ENCODE results near the gene TRIM28. TPM values are rescaled to one million over a fixed set of nuclear protein-coding genes. Genes with fewer than 3 reads are reported as not detected.

TRIM28 gene
- total and polyA plus RNA-seq, 9 of the 15 experiments (the other 6 are each of a cell fraction or from before 2014, with no cell fraction given) = 12.1 to 797 (median 490) TPM

DNA sequence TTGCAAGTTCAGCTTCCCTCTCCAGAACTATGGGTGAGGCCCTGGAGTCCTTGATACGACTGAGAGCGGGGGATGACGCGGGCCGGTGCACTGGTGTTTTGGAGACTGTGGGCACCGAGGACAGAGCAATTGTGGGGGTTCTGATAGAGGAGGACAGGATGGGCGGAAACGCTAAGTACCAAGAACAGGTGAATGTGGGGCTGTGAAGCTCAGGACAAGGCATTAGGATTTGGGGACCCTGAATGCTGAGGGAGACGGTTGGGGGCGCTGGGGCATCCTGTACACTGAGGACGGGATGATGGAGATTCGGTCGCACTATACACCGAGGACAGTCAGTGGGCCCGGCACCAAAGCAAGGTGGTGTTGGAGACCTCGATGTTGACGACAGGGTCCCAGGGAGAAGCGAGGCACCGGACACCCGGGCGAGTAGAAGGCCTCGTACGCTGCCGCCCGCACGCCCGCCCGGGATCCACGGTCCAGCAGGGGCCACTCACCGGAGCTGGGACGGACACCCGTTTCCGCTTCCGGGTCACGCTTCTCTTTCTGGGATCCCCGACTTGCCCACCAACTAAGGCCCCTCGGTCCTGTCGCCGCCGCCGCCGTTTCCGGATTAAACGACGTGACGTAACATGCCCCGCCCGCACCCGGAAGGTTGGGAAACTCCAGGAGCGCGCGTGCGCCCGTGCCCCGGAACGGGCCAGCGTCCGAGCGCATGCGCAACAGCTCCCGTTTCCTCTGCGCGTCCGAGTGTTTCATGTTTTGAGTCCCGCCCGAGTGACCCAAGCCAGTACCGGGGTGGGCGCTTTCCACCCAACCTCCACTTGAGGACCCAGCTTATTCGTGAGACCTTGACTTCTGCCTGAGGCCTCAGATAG, 10.9 kb downstream of the TRIM28 start, which contains the start of gene CHMP2A (continued):
- TF ChIP-seq ZBTB11 (CRISPR knock-in tag; IDR thresholded peaks at IDR 0.05) = peak; percentile 68 to 98 (median 85); a peak in 5 of 6 replicates
- no peak; the same call in 1 of the 2 replicates for TF ChIP-seq STAT5A (IDR thresholded peaks at IDR 0.05; ENCODE audit: borderline replicate concordance, low read length)
- no peak for TF ChIP-seq HDAC3 (IDR thresholded peaks at IDR 0.05; ENCODE audit: borderline replicate concordance, partially characterized antibody)
- no peak for TF ChIP-seq ZNF384 (IDR thresholded peaks at IDR 0.05; ENCODE audit: low read depth, low read length)
- no peak for TF ChIP-seq CLOCK (CRISPR knock-in tag; IDR thresholded peaks at IDR 0.05; ENCODE audit: borderline replicate concordance)
- no peak for TF ChIP-seq WHSC1 (IDR thresholded peaks at IDR 0.05; ENCODE audit: low read length)
- no peak for TF ChIP-seq ZNF232 (CRISPR knock-in tag; IDR thresholded peaks at IDR 0.05)
- TF ChIP-seq NUFIP1 (IDR thresholded peaks at IDR 0.05; ENCODE audit: partially characterized antibody) = no peak
- peak; percentile 84; the same call in 1 of the 2 replicates for TF ChIP-seq ZBED1 (IDR thresholded peaks at IDR 0.05)
- TF ChIP-seq BCL6 (CRISPR knock-in tag; IDR thresholded peaks at IDR 0.05) = no peak
- no peak for TF ChIP-seq SRSF1 (IDR thresholded peaks at IDR 0.05; ENCODE audit: low read depth, low read length)
- TF ChIP-seq CXXC5 (CRISPR knock-in tag; IDR thresholded peaks at IDR 0.05) = peak; percentile 89
- peak; percentile 43; the same call in 1 of the 2 replicates for TF ChIP-seq PHB (CRISPR knock-in tag; IDR thresholded peaks at IDR 0.05)
- TF ChIP-seq PTBP1 (IDR thresholded peaks at IDR 0.05; ENCODE audit: low read depth, low read length) = 0 out of 2 replicates have a peak, but pooled peaks have one; percentile 30
- TF ChIP-seq ELF1 (tag; IDR thresholded peaks at IDR 0.05) = peak; percentile 98

All from K562 (cell line).